Vagina (tissue), 2 donors: ENCODE measurements around the gene PDE11A. TPM values are rescaled to one million over a fixed set of nuclear protein-coding genes. Genes with fewer than 3 reads are reported as not detected.
A peak's percentile ranks its signal among the peaks of the same experiment; 100 is the strongest.

Source experiments
- DNase-seq, 2 donors: peaks; one replicate each; pipeline ENCODE4 v3.0.0-alpha.2; 2017; ENCODE audit errors: extremely low spot score in 2 of 2
- H3K27ac ChIP-seq: fragments of 200-600 bp; sonication (generic); one replicate; pipeline ENCODE4 v1.5.1; 2019
- H3K27me3 ChIP-seq: fragments of 200-600 bp; sonication (generic); one replicate; pipeline ENCODE4 v1.5.1; 2019
- H3K36me3 ChIP-seq, 2 donors: fragments of 200-600 bp; sonication (generic); one replicate each; pipeline ENCODE4 v1.5.1; 2017 to 2019
- H3K4me1 ChIP-seq: fragments of 200-600 bp; sonication (generic); one replicate; pipeline ENCODE4 v1.5.1; 2019
- H3K4me3 ChIP-seq, 2 donors: fragments of 200-600 bp; sonication (generic); 1 replicate in 1 of 2; 2 replicates in 1 of 2; pipeline ENCODE4 v1.5.1; 2016 to 2019
- H3K9me3 ChIP-seq: fragments of 200-600 bp; sonication (generic); one replicate; pipeline ENCODE4 v1.5.1; 2019
- POLR2A ChIP-seq, 2 donors: fragments of 450-650 bp; IDR thresholded peaks; one replicate each; pipeline ENCODE4 v1.6.1; 2017; ENCODE audit warnings: antibody characterized with exemption in 2 of 2, mild to moderate bottlenecking in 2 of 2, moderate library complexity in 2 of 2
- POLR2AphosphoS5 ChIP-seq, 2 donors: sonication (generic); formaldehyde crosslinking; IDR thresholded peaks; one replicate each; pipeline ENCODE4 v1.9.0; 2017; ENCODE audit warnings: antibody characterized with exemption in 2 of 2, mild to moderate bottlenecking in 2 of 2, low read depth in 1 of 2; ENCODE audit not compliant: insufficient read depth in 1 of 2
- intact Hi-C: fragments of 100-400 bp; cut with DNase I; formaldehyde crosslinking; loops from one replicate; pipeline ENCODE4 v1.15.1; 2023
- total RNA-seq: library from RNA; depleted of rRNA; stranded (reverse); fragments of >200 nt; gene quantifications from one replicate; pipeline ENCODE4 v1.2.3, GENCODE V29; 2016
- TF ChIP-seq, protein P1 (sequence below), 3 experiments: fragments of 450-650 bp in 2 of 3; fragments of 200-600 bp in 1 of 3; sonication (generic) in 1 of 3; IDR thresholded peaks; one replicate each; pipeline ENCODE4 v1.5.1; 2017 to 2019; ENCODE audit warnings: antibody characterized with exemption in 3 of 3, mild to moderate bottlenecking in 2 of 3, moderate library complexity in 2 of 3

PDE11A gene
- total RNA-seq, 1 donor from 2014 or later = 0.25 TPM

GRCh38 chr2:177595126-177595845 lies 477.3 kb downstream of the PDE11A start:
- Histone ChIP-seq H3K27me3 (no peaks in the 10 kb centered on the region), H3K9me3 (no peaks in the 10 kb centered on the region), H3K36me3 (no peaks in the 10 kb centered on the region), H3K4me1 (peaks cover 15% of the 10 kb centered on the region), H3K27ac (no peak overlapping the region), H3K4me3 (no peak overlapping the region)
- no peak for TF ChIP-seq POLR2A (IDR thresholded peaks at IDR 0.05)
- TF ChIP-seq, protein P1, sequence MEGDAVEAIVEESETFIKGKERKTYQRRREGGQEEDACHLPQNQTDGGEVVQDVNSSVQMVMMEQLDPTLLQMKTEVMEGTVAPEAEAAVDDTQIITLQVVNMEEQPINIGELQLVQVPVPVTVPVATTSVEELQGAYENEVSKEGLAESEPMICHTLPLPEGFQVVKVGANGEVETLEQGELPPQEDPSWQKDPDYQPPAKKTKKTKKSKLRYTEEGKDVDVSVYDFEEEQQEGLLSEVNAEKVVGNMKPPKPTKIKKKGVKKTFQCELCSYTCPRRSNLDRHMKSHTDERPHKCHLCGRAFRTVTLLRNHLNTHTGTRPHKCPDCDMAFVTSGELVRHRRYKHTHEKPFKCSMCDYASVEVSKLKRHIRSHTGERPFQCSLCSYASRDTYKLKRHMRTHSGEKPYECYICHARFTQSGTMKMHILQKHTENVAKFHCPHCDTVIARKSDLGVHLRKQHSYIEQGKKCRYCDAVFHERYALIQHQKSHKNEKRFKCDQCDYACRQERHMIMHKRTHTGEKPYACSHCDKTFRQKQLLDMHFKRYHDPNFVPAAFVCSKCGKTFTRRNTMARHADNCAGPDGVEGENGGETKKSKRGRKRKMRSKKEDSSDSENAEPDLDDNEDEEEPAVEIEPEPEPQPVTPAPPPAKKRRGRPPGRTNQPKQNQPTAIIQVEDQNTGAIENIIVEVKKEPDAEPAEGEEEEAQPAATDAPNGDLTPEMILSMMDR (IDR thresholded peaks at IDR 0.05) = no peak
- TF ChIP-seq POLR2AphosphoS5 (IDR thresholded peaks at IDR 0.05; ENCODE audit: insufficient read depth in 1 of 2, low read depth in 1 of 2) = no peak
- intact Hi-C loops = no loop called here
- peak in 1 of 2 donors; percentile 58 for DNase-seq

DNA sequence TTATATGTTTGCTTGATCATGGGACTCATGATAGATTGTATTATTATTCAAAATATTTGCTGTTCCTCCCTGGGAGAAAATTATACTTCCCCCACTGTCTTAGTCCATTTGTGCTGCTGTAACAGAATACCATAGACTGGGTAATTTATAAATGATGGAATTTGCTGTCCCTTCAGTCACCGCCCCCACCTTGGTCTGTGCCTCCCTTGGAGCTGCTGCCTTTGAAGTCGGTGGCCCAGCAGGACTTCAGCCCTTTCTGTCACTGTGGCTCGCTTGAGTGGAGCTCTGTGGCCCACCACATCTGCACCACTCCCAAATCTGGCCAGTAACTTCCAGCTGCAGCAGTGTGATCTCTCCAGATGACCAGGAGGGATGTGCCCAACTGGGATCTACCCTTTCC lies 479.2 kb downstream of the PDE11A start:
- no peaks in the 10 kb centered on the region for H3K27me3 ChIP-seq
- H3K9me3 ChIP-seq = no peaks in the 10 kb centered on the region
- intact Hi-C loops = no loop called here
- peak in 1 of 2 donors; percentile 34 for DNase-seq
- no peak overlapping the region for H3K4me3 ChIP-seq
- no peak overlapping the region for H3K27ac ChIP-seq
- peaks cover 7% of the 10 kb centered on the region for H3K4me1 ChIP-seq
- H3K36me3 ChIP-seq = no peaks in the 10 kb centered on the region
- TF ChIP-seq POLR2A (IDR thresholded peaks at IDR 0.05) (no peak), POLR2AphosphoS5 (IDR thresholded peaks at IDR 0.05; ENCODE audit: insufficient read depth in 1 of 2, low read depth in 1 of 2) (no peak)
- TF ChIP-seq, protein P1 (IDR thresholded peaks at IDR 0.05) = no peak

- Histone ChIP-seq H3K27me3 (no peaks in the 10 kb centered on the region), H3K27ac (no peak overlapping the region), H3K4me1 (peaks cover 4% of the 10 kb centered on the region), H3K9me3 (no peaks in the 10 kb centered on the region), H3K36me3 (no peaks in the 10 kb centered on the region), H3K4me3 (no peak overlapping the region)
- TF ChIP-seq, protein P1 (IDR thresholded peaks at IDR 0.05) = no peak
- no peak for TF ChIP-seq POLR2AphosphoS5 (IDR thresholded peaks at IDR 0.05; ENCODE audit: insufficient read depth in 1 of 2, low read depth in 1 of 2)
- DNase-seq = no peak
- intact Hi-C loops = no loop called here
Observed at GRCh38 chr2:177592945-177593344, 479.6 kb downstream of the PDE11A start.

GRCh38 chr2:177592397-177592796 lies 480.2 kb downstream of the PDE11A start:
- Histone ChIP-seq H3K36me3 (no peaks in the 10 kb centered on the region), H3K4me3 (no peak overlapping the region), H3K4me1 (no peaks in the 10 kb centered on the region), H3K9me3 (no peaks in the 10 kb centered on the region), H3K27ac (no peak overlapping the region), H3K27me3 (no peaks in the 10 kb centered on the region)
- DNase-seq = peak in 1 of 2 donors; percentile 27
- intact Hi-C loops = no loop called here
- TF ChIP-seq, protein P1 (IDR thresholded peaks at IDR 0.05) = no peak
- TF ChIP-seq POLR2AphosphoS5 (IDR thresholded peaks at IDR 0.05; ENCODE audit: insufficient read depth in 1 of 2, low read depth in 1 of 2) = no peak
- TF ChIP-seq POLR2A (IDR thresholded peaks at IDR 0.05) = no peak

GRCh38 chr2:177589186-177589585 lies 483.4 kb downstream of the PDE11A start:
- H3K4me3 ChIP-seq = no peak overlapping the region
- intact Hi-C loops = no loop called here
- no peaks in the 10 kb centered on the region for H3K36me3 ChIP-seq
- no peaks in the 10 kb centered on the region for H3K27me3 ChIP-seq
- no peaks in the 10 kb centered on the region for H3K4me1 ChIP-seq
- TF ChIP-seq POLR2A (IDR thresholded peaks at IDR 0.05) (no peak), POLR2AphosphoS5 (IDR thresholded peaks at IDR 0.05; ENCODE audit: insufficient read depth in 1 of 2, low read depth in 1 of 2) (no peak)
- TF ChIP-seq, protein P1 (IDR thresholded peaks at IDR 0.05) = no peak
- H3K9me3 ChIP-seq = no peaks in the 10 kb centered on the region
- DNase-seq = peak in 1 of 2 donors; percentile 47
- H3K27ac ChIP-seq = no peak overlapping the region
